Peyer's patch (tissue), 4 donors: Measurements from ENCODE around the gene FGF6.

Experiments used
- POLR2A ChIP-seq, 2 donors: fragments of 450-650 bp; IDR thresholded peaks; one replicate each; pipeline ENCODE4 v1.5.1; 2017; ENCODE audit warnings: antibody characterized with exemption in 2 of 2, mild to moderate bottlenecking in 2 of 2, moderate library complexity in 2 of 2
- TF ChIP-seq, protein P1 (sequence below), 6 experiments: fragments of 450-650 bp in 4 of 6; fragments of 200-600 bp in 2 of 6; sonication (generic) in 1 of 6; IDR thresholded peaks; one replicate each; pipeline ENCODE4 v1.5.1; 2017 to 2019; ENCODE audit warnings: antibody characterized with exemption in 6 of 6, mild to moderate bottlenecking in 3 of 6, moderate library complexity in 1 of 6

DNA sequence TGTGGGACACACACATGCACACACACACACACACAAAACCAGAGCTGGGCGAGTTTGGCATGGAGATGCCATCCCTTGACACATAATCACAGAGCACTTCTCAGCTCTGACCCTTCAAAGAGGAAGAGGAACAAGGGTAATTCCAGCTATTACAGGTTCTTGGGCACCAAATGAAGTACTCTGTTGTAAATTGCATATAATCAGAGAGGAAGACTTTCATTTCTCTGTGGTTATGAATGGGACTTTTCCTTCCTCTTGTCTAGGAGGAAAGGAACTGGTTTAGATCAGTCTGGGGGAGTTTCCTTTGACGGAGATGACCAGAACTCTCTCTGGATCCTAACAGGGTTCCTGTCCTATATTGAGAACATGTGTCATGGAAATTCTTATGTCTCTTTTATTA is 26.4 kb upstream of the FGF6 start:
- TF ChIP-seq, protein P1, sequence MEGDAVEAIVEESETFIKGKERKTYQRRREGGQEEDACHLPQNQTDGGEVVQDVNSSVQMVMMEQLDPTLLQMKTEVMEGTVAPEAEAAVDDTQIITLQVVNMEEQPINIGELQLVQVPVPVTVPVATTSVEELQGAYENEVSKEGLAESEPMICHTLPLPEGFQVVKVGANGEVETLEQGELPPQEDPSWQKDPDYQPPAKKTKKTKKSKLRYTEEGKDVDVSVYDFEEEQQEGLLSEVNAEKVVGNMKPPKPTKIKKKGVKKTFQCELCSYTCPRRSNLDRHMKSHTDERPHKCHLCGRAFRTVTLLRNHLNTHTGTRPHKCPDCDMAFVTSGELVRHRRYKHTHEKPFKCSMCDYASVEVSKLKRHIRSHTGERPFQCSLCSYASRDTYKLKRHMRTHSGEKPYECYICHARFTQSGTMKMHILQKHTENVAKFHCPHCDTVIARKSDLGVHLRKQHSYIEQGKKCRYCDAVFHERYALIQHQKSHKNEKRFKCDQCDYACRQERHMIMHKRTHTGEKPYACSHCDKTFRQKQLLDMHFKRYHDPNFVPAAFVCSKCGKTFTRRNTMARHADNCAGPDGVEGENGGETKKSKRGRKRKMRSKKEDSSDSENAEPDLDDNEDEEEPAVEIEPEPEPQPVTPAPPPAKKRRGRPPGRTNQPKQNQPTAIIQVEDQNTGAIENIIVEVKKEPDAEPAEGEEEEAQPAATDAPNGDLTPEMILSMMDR (IDR thresholded peaks at IDR 0.05): no peak
- no peak for TF ChIP-seq POLR2A (IDR thresholded peaks at IDR 0.05)
